ENCODE measurements around the gene RPL18A. TPM values are rescaled to one million over a fixed set of nuclear protein-coding genes. Genes with fewer than 3 reads are reported as not detected.

The RPL18A gene
- total and polyA plus RNA-seq, 2 donors from 2014 or later: 1,282 to 1,707 TPM

DNA sequence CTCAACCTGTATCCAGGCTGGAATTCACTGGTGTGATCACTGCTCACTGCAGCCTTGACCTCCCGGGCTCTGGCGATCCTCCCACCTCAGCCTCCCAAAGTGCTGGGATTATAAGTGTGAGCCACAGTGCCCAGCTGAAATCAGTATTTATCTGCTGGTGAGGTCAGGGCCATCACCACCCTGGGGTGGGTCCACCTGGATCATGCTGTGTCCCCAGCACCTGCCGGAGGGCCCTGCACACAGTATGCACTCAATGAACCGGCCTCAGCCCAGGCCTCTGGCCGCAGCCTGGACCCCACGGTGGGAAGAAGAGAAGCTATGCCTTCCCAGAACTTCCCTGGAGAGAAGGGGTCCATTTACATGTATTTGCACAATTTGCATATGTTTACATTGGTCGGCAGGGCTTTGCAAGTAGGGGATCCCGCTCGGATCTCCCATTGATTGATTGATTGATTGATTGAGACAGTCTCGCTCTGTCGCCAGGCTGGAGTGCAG lies 9.5 kb downstream of the RPL18A start:
- no peak overlapping the region for H3K4me3 ChIP-seq (ENCODE audit: low read length in 3 of 3)
- no peaks in the 10 kb centered on the region for H3K9me3 ChIP-seq (ENCODE audit: control insufficient read depth in 2 of 3, insufficient read depth in 1 of 3, low read length in 3 of 3)
- H3K4me1 ChIP-seq (ENCODE audit: control insufficient read depth in 2 of 3, insufficient read depth in 2 of 3, low read depth in 1 of 3, low read length in 3 of 3): peaks cover 0 to 3% (median 0%) of the 10 kb centered on the region in 3 donors
- DNase-seq: no peak
- intact Hi-C loops (cut with DNase I): no loop called here
- H3K36me3 ChIP-seq (ENCODE audit: control insufficient read depth in 2 of 3, insufficient read depth in 3 of 3, low read length in 3 of 3): peaks cover 0 to 7% (median 1%) of the 10 kb centered on the region in 3 donors
- H3K9ac ChIP-seq (ENCODE audit: low read length in 3 of 3): no peak overlapping the region
- TF ChIP-seq CTCF (IDR thresholded peaks at IDR 0.05; ENCODE audit: borderline replicate concordance, extremely low read depth, insufficient read depth): no peak
- no peak overlapping the region for H3K27ac ChIP-seq (ENCODE audit: low read depth in 2 of 2, low read length in 2 of 2)
- peaks cover 19% of the 10 kb centered on the region for H3K27me3 ChIP-seq (ENCODE audit: control insufficient read depth, insufficient read depth, low read length)
- FAIRE-seq: no peak

DNA sequence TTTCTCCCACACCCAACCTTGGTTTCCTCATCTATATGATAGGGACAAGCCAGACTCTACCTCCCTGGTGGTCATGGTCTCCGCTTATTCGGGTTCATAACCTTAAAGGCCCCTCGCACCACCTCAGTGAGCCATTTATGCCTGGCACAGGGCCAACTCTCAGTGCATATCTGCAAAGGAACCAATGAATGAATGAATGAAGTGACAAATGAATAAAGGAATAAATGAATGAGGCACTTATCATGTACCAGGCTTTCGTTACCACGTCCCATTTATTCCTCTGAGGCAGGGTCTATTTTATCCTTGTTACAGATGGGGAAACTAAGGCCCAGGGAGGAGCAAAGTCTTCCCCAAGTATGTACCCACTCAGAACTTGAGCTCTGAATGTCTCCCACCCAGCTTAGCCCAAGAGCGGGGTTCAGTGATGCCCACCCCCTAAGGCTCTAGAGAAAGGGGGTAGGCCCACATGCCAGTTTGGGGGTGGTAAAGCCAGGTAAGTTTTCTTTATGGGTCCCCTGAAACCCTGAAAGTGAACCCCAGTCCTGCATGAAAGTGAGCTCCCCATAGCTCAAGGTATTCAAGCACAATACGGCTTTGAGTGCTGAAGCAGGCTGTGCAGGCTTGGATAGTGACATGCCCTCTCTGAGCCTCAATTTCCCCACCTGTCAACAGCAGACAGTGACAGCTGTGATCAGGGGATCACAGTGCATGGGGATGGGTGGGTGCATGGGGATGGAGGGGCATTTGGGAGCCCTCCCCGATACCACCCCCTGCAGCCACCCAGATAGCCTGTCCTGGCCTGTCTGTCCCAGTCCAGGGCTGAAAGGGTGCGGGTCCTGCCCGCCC lies 11.5 kb downstream of the RPL18A start:
- H3K36me3 ChIP-seq (ENCODE audit: control insufficient read depth in 2 of 3, insufficient read depth in 3 of 3, low read length in 3 of 3): no peaks in the 10 kb centered on the region
- intact Hi-C loops (cut with DNase I): no loop called here
- H3K4me1 ChIP-seq (ENCODE audit: control insufficient read depth in 2 of 3, insufficient read depth in 2 of 3, low read depth in 1 of 3, low read length in 3 of 3): peaks cover 0 to 3% (median 0%) of the 10 kb centered on the region in 3 donors
- no peak overlapping the region for H3K4me3 ChIP-seq (ENCODE audit: low read length in 3 of 3)
- DNase-seq (no peak), FAIRE-seq (no peak)
- H3K27me3 ChIP-seq (ENCODE audit: control insufficient read depth, insufficient read depth, low read length): peaks cover 19% of the 10 kb centered on the region
- no peak overlapping the region for H3K9ac ChIP-seq (ENCODE audit: low read length in 3 of 3)
- no peak for TF ChIP-seq CTCF (IDR thresholded peaks at IDR 0.05; ENCODE audit: borderline replicate concordance, extremely low read depth, insufficient read depth)
- no peak overlapping the region for H3K27ac ChIP-seq (ENCODE audit: low read depth in 2 of 2, low read length in 2 of 2)
- no peaks in the 10 kb centered on the region for H3K9me3 ChIP-seq (ENCODE audit: control insufficient read depth in 2 of 3, insufficient read depth in 1 of 3, low read length in 3 of 3)

GRCh38 chr19:17871878-17872250 lies 12.2 kb downstream of the RPL18A start, which contains the start of gene SLC5A5:
Gene SLC5A5 (plus strand): TSS chr19:17871945. CDS start chr19:17872320, 375 bp downstream.
- FAIRE-seq: no peak
- Histone ChIP-seq H3K9ac (ENCODE audit: low read length in 3 of 3) (no peak within 1 kb of the TSS), H3K9me3 (ENCODE audit: control insufficient read depth in 2 of 3, insufficient read depth in 1 of 3, low read length in 3 of 3) (no peaks in the 10 kb centered on the region), H3K4me1 (ENCODE audit: control insufficient read depth in 2 of 3, insufficient read depth in 2 of 3, low read depth in 1 of 3, low read length in 3 of 3) (peaks cover 0 to 3% (median 0%) of the 10 kb centered on the region in 3 donors), H3K27me3 (ENCODE audit: control insufficient read depth, insufficient read depth, low read length) (peaks cover 19% of the 10 kb centered on the region), H3K4me3 (ENCODE audit: low read length in 3 of 3) (no peak within 1 kb of the TSS), H3K36me3 (ENCODE audit: control insufficient read depth in 2 of 3, insufficient read depth in 3 of 3, low read length in 3 of 3) (no peaks in the 10 kb centered on the region), H3K27ac (ENCODE audit: low read depth in 2 of 2, low read length in 2 of 2) (no peak within 1 kb of the TSS)
- DNase-seq: no peak
- intact Hi-C loops (cut with DNase I): no loop called here
- no peak for TF ChIP-seq CTCF (IDR thresholded peaks at IDR 0.05; ENCODE audit: borderline replicate concordance, extremely low read depth, insufficient read depth)

Measured in kidney (tissue), 14 donors.